IMR-90 (cell line): ENCODE measurements around the gene RGS14. TPM values are rescaled to one million over a fixed set of nuclear protein-coding genes. Genes with fewer than 3 reads are reported as not detected.
A peak's percentile ranks its signal among the peaks of the same experiment; 100 is the strongest.

Experiments used
- ATAC-seq: fragments of 200-7000 bp; cut with Tn5 transposase; 2 replicates; pipeline ENCODE4 v1.9.1; 2020; ENCODE audit warnings: low read depth, mild to moderate bottlenecking, moderate library complexity
- BruUV-seq: library from RNA; stranded (reverse); fragments of 400-500 nt; replicated peaks from 2 replicates; lab custom pipeline; 2021; lab: Mats Ljungman, UMichigan
- CTCF ChIA-PET: fragments of 300-600 bp; formaldehyde crosslinking; extraction: SDS; loops from one replicate; lab custom pipeline; 2021; ENCODE audit warnings: antibody characterized with exemption; lab: Yijun Ruan, JAX
- POLR2A ChIA-PET: fragments of 300-600 bp; sonication (Branson Sonifier 250); formaldehyde crosslinking; loops from one replicate; lab custom pipeline; 2022; ENCODE audit warnings: antibody characterized with exemption; ENCODE audit not compliant: unreplicated experiment; lab: Charles Lee
- DNase-seq: peaks from one replicate; pipeline ENCODE4 v3.0.0; 2013
- H2AFZ ChIP-seq: replicated peaks from 2 replicates; pipeline ENCODE3; 2013; ENCODE audit warnings: low read length, mild to moderate bottlenecking; ENCODE audit not compliant: poor library complexity
- H2AK5ac ChIP-seq: 2 replicates; pipeline ENCODE4 v1.6.1; 2013; ENCODE audit warnings: low read depth, low read length, inconsistent platforms
- H2AK9ac ChIP-seq: replicated peaks from 2 replicates; pipeline ENCODE3; 2013; ENCODE audit warnings: mild to moderate bottlenecking, low read depth, low read length, moderate library complexity; ENCODE audit not compliant: poor library complexity
- H2BK120ac ChIP-seq: 2 replicates; pipeline ENCODE4 v1.6.1; 2013; ENCODE audit warnings: low read depth, low read length, inconsistent platforms
- H2BK15ac ChIP-seq: 3 replicates; pipeline ENCODE4 v1.6.1; 2013; ENCODE audit warnings: low read depth, low read length, inconsistent platforms
- H2BK20ac ChIP-seq: 2 replicates; pipeline ENCODE4 v1.6.1; 2013; ENCODE audit warnings: low read depth, mild to moderate bottlenecking, inconsistent platforms, low read length, moderate library complexity
- H2BK5ac ChIP-seq: 2 replicates; pipeline ENCODE4 v1.6.1; 2013; ENCODE audit warnings: mild to moderate bottlenecking, low read depth, low read length, inconsistent platforms; ENCODE audit not compliant: poor library complexity, severe bottlenecking
- H3K14ac ChIP-seq: replicated peaks from 2 replicates; pipeline ENCODE4 v1.6.1; 2013; ENCODE audit warnings: low read depth, low read length, inconsistent platforms
- H3K18ac ChIP-seq: 2 replicates; pipeline ENCODE4 v1.6.1; 2013; ENCODE audit warnings: low read depth, low read length, control low read depth
- H3K23ac ChIP-seq: 2 replicates; pipeline ENCODE4 v1.6.1; 2013; ENCODE audit warnings: low read depth, low read length, inconsistent platforms
- H3K27ac ChIP-seq: 2 replicates; pipeline ENCODE4 v1.5.1; 2013; ENCODE audit warnings: mild to moderate bottlenecking, control low read depth, low read length; ENCODE audit not compliant: insufficient read depth
- H3K27me3 ChIP-seq: 2 replicates; pipeline ENCODE4 v1.6.1; 2013; ENCODE audit warnings: low read length; ENCODE audit not compliant: control insufficient read depth, insufficient read depth
- H3K36me3 ChIP-seq: 2 replicates; pipeline ENCODE4 v1.6.1; 2013; ENCODE audit warnings: low read length, mixed read lengths; ENCODE audit not compliant: control insufficient read depth, insufficient read depth
- H3K4ac ChIP-seq: 2 replicates; pipeline ENCODE4 v1.6.1; 2013; ENCODE audit warnings: low read depth, low read length, inconsistent platforms
- H3K4me1 ChIP-seq: 2 replicates; pipeline ENCODE4 v1.6.1; 2013; ENCODE audit warnings: low read length, mixed read lengths; ENCODE audit not compliant: control insufficient read depth, insufficient read depth
- H3K4me2 ChIP-seq: 2 replicates; pipeline ENCODE4 v1.6.1; 2013; ENCODE audit warnings: low read depth, mild to moderate bottlenecking, control low read depth, low read length, moderate library complexity
- H3K4me3 ChIP-seq: 2 replicates; pipeline ENCODE4 v1.5.1; 2013; ENCODE audit warnings: low read depth, mild to moderate bottlenecking, control low read depth, low read length, moderate library complexity; ENCODE audit not compliant: insufficient read depth
- H3K56ac ChIP-seq: 2 replicates; pipeline ENCODE4 v1.6.1; 2013; ENCODE audit warnings: low read length, inconsistent platforms; ENCODE audit not compliant: insufficient read depth; ENCODE audit errors: extremely low read depth
- H3K79me1 ChIP-seq, 2 experiments: 2 replicates each; pipeline ENCODE4 v1.6.1; 2013; ENCODE audit warnings: low read length in 2 of 2, inconsistent platforms in 1 of 2, low read depth in 1 of 2
- H3K9ac ChIP-seq: 2 replicates; pipeline ENCODE4 v1.6.1; 2013; ENCODE audit warnings: low read depth, low read length, control low read depth
- H3K9me1 ChIP-seq: 2 replicates; pipeline ENCODE4 v1.6.1; 2013; ENCODE audit warnings: low read length, inconsistent platforms; ENCODE audit not compliant: insufficient read depth
- H3K9me3 ChIP-seq: 2 replicates; pipeline ENCODE4 v1.6.1; 2013; ENCODE audit warnings: low read length; ENCODE audit not compliant: control insufficient read depth, insufficient read depth
- H4K20me1 ChIP-seq: 2 replicates; pipeline ENCODE4 v1.6.1; 2013; ENCODE audit warnings: low read length, inconsistent platforms; ENCODE audit not compliant: insufficient read depth
- H4K5ac ChIP-seq: 2 replicates; pipeline ENCODE4 v1.6.1; 2013; ENCODE audit warnings: mild to moderate bottlenecking, low read depth, low read length, control low read depth
- H4K8ac ChIP-seq, 2 experiments: 2 replicates each; pipeline ENCODE4 v1.6.1; 2013; ENCODE audit warnings: low read depth in 2 of 2, low read length in 2 of 2, control low read depth in 1 of 2, inconsistent platforms in 1 of 2
- H4K91ac ChIP-seq: 2 replicates; pipeline ENCODE4 v1.6.1; 2013; ENCODE audit warnings: low read depth, low read length, inconsistent platforms; ENCODE audit not compliant: insufficient read depth
- BHLHE40 ChIP-seq: fragments of 150-350 bp; IDR thresholded peaks from 2 replicates; pipeline ENCODE4 v1.6.1; 2016; ENCODE audit warnings: mild to moderate bottlenecking, low read depth, low read length
- CTCF ChIP-seq: conservative IDR thresholded peaks from 2 replicates; pipeline ENCODE4 v1.5.1; 2012; ENCODE audit warnings: mild to moderate bottlenecking, low read depth, low read length, improper control_type of control experiment
- ELK1 ChIP-seq: fragments of 150-350 bp; IDR thresholded peaks from 2 replicates; pipeline ENCODE4 v1.6.1; 2016; ENCODE audit warnings: low read depth, mild to moderate bottlenecking, low read length, moderate library complexity, borderline replicate concordance
- MAFK ChIP-seq: IDR thresholded peaks from 2 replicates; pipeline ENCODE4 v1.6.1; 2012; ENCODE audit warnings: low read depth, low read length, improper control_type of control experiment
- MAZ ChIP-seq: IDR thresholded peaks from 2 replicates; pipeline ENCODE4 v1.6.1; 2012; ENCODE audit warnings: low read depth, mild to moderate bottlenecking, low read length, improper control_type of control experiment, moderate library complexity, borderline replicate concordance
- MXI1 ChIP-seq: IDR thresholded peaks from 2 replicates; pipeline ENCODE4 v1.6.1; 2012; ENCODE audit warnings: low read depth, mild to moderate bottlenecking, low read length, moderate library complexity, borderline replicate concordance
- NFE2L2 ChIP-seq: fragments of 150-350 bp; IDR thresholded peaks from 2 replicates; pipeline ENCODE4 v1.6.1; 2016; ENCODE audit warnings: low read depth, mild to moderate bottlenecking, low read length
- POLR2A ChIP-seq: IDR thresholded peaks from 2 replicates; pipeline ENCODE4 v1.6.1; 2012; ENCODE audit warnings: mild to moderate bottlenecking, low read depth, low read length
- RAD21 ChIP-seq: IDR thresholded peaks from 2 replicates; pipeline ENCODE4 v1.6.1; 2012; ENCODE audit warnings: low read length, improper control_type of control experiment
- RFX5 ChIP-seq: IDR thresholded peaks from 2 replicates; pipeline ENCODE4 v1.8.0; 2012; ENCODE audit warnings: low read depth, mild to moderate bottlenecking, low read length, moderate library complexity
- SMC3 ChIP-seq: fragments of 150-350 bp; IDR thresholded peaks from 2 replicates; pipeline ENCODE4 v1.6.1; 2016; ENCODE audit warnings: low read depth, mild to moderate bottlenecking, antibody characterized with exemption, low read length, moderate library complexity
- USF2 ChIP-seq: fragments of 150-350 bp; IDR thresholded peaks from 2 replicates; pipeline ENCODE4 v1.6.1; 2017; ENCODE audit warnings: mild to moderate bottlenecking, antibody characterized with exemption, low read length, low read depth
- WGBS, 2 experiments: methylation state at CpG; one replicate each; pipeline versions ENCODE4 v1.1.5 to v1.1.7; 2013; ENCODE audit warnings: missing lambda C conversion rate in 2 of 2; ENCODE audit not compliant: insufficient read length in 1 of 2; ENCODE audit errors: extremely low coverage in 2 of 2; 5-methylcytosine and 5-hydroxymethylcytosine counted together
- dilution Hi-C: fragments of 300-500 bp; cut with HindIII; formaldehyde crosslinking; loops from one replicate; pipeline ENCODE4 v1.14.3; 2018; ENCODE audit warnings: low sequenced_read_pairs; ENCODE audit not compliant: unreplicated experiment
- in situ Hi-C: fragments of 300-500 bp; cut with MboI; formaldehyde crosslinking; loops from 3 replicates; pipeline ENCODE4 v1.14.3; 2019; ENCODE audit warnings: low sequenced_read_pairs, inconsistent platforms, mixed read lengths
- intact Hi-C: fragments of 100-400 bp; cut with micrococcal nuclease; formaldehyde crosslinking; loops from 2 replicates; pipeline ENCODE4 v1.10.0; 2022
- polyA plus RNA-seq, 3 experiments: library from polyadenylated mRNA; depleted of rRNA; stranded (reverse); fragments of >200 nt; gene quantifications; 2 replicates each; pipeline ENCODE4 v1.2.3, GENCODE V29; 2012; ENCODE audit warnings: low replicate concordance in 1 of 3
- total RNA-seq: library from RNA; depleted of rRNA; stranded (reverse); fragments of >200 nt; gene quantifications from 2 replicates; pipeline ENCODE4 v1.2.3, GENCODE V29; 2012

RGS14 gene
- total and polyA plus RNA-seq, 2 of the 4 experiments (the other 2 are of a cell fraction) = 1.1 to 6.5 TPM

GRCh38 chr5:177309351-177310191 is 48.2 kb upstream of the RGS14 start:
- Histone ChIP-seq H2AK5ac (no peak overlapping the region; the same call in 1 of the 2 replicates), H3K4me2 (no peak overlapping the region), H3K4me1 (peaks cover 7% of the 10 kb centered on the region; the same call in 1 of the 2 replicates), H3K27ac (no peak overlapping the region), H3K36me3 (peaks cover 19% of the 10 kb centered on the region), H3K4me3 (no peak overlapping the region), H3K27me3 (no peaks in the 10 kb centered on the region), H4K20me1 (peaks cover 44% of the 10 kb centered on the region), H3K23ac (no peak overlapping the region), H3K4ac (no peak overlapping the region), H2AFZ (peak overlapping the region; percentile 53), H2BK15ac (no peak overlapping the region), H2BK120ac (no peak overlapping the region), H4K91ac (no peak overlapping the region), H3K79me1 (peaks cover 9 to 65% of the 10 kb centered on the region in 2 experiments; a peak in 3 of 4 replicates), H2AK9ac (peak overlapping the region; percentile 48), H3K9me1 (0 out of 2 replicates have a peak, but pooled peaks cover 4% of the 10 kb centered on the region), H3K18ac (no peak overlapping the region), H4K8ac (peak overlapping the region in 1 of 2 experiments; percentile 45; a peak in 1 of 4 replicates), H3K9me3 (no peaks in the 10 kb centered on the region), H3K56ac (no peak overlapping the region), H4K5ac (no peak overlapping the region), H3K14ac (no peak overlapping the region), H2BK20ac (no peak overlapping the region), H2BK5ac (no peak overlapping the region), H3K9ac (no peak overlapping the region)
- BruUV-seq = no TSS peak
- in situ Hi-C loops (loop anchor here (5.0 kb wide), 1 partner anchor 138 kb away; the partner anchor contains the start of gene PRR7), intact Hi-C loops (loop anchor here (2.0 kb wide), 2 partner anchors 147 to 191 kb away; no protein-coding TSS in a partner anchor), dilution Hi-C loops (no loop called here)
- ATAC-seq = peak; percentile 24
- 100% methylated on average over 1 of the region's 10 CpGs; no CpG with 5 or more reads in 1 of the 2 experiments for WGBS, 2 experiments
- peak; percentile 65 for DNase-seq
- ChIA-PET CTCF (interaction anchor here (0.6 to 1.6 kb wide), 10 partner anchors 10 to 238 kb away, joined by 3 to 8 read pairs (median 4); no protein-coding TSS in a partner anchor), POLR2A (no interaction called here)
- TF ChIP-seq SMC3 (peak; percentile 49; the same call in 1 of the 2 replicates), ELK1 (no peak), NFE2L2 (no peak), MXI1 (no peak), USF2 (no peak), POLR2A (no peak), MAFK (no peak), CTCF (peak; percentile 77), BHLHE40 (no peak), RFX5 (no peak), RAD21 (peak; percentile 49), MAZ (no peak)
